Upper lobe of left lung (tissue), 6 donors: ENCODE data around the gene LEMD2. TPM values are rescaled to one million over a fixed set of nuclear protein-coding genes. Genes with fewer than 3 reads are reported as not detected.

Experiments
- ATAC-seq, 2 donors: fragments of 200-7000 bp; cut with Tn5 transposase; one replicate each; pipeline ENCODE4 v1.9.1; 2022; ENCODE audit warnings: mild to moderate bottlenecking in 2 of 2, moderate library complexity in 2 of 2; ENCODE audit not compliant: low FRiP score in 2 of 2
- DNase-seq, 2 donors: peaks; one replicate each; pipeline ENCODE4 v3.0.0-alpha.2; 2019 to 2020
- H3K27ac ChIP-seq, 4 donors: fragments of 200-600 bp; sonication (generic); one replicate each; pipeline ENCODE4 v1.5.1; 2016 to 2019
- H3K27me3 ChIP-seq, 4 donors: fragments of 200-600 bp; sonication (generic); one replicate each; pipeline ENCODE4 v1.5.1; 2017 to 2019
- H3K36me3 ChIP-seq, 4 donors: fragments of 200-600 bp; sonication (generic); one replicate each; pipeline ENCODE4 v1.5.1; 2016 to 2019
- H3K4me1 ChIP-seq, 4 donors: fragments of 200-600 bp; sonication (generic); one replicate each; pipeline ENCODE4 v1.5.1; 2018 to 2019
- H3K4me3 ChIP-seq, 4 donors: fragments of 200-600 bp; sonication (generic); one replicate each; pipeline ENCODE4 v1.5.1; 2017 to 2019; ENCODE audit warnings: mild to moderate bottlenecking in 2 of 4, moderate library complexity in 1 of 4
- H3K9me3 ChIP-seq, 4 donors: fragments of 200-600 bp; sonication (generic); one replicate each; pipeline ENCODE4 v1.5.1; 2018 to 2019
- CTCF ChIP-seq, 6 experiments: fragments of 450-650 bp in 4 of 6; fragments of 200-600 bp in 2 of 6; sonication (generic) in 2 of 6; IDR thresholded peaks; one replicate each; pipeline ENCODE4 v1.5.1; 2016 to 2019; ENCODE audit warnings: antibody characterized with exemption in 6 of 6
- EP300 ChIP-seq, 4 donors: sonication (generic); formaldehyde crosslinking; IDR thresholded peaks; one replicate each; pipeline ENCODE4 v1.5.1; 2017; ENCODE audit warnings: antibody characterized with exemption in 4 of 4, control low read depth in 2 of 4
- POLR2A ChIP-seq, 4 donors: fragments of 450-650 bp; IDR thresholded peaks; one replicate each; pipeline ENCODE4 v1.5.1; 2016 to 2017; ENCODE audit warnings: antibody characterized with exemption in 4 of 4, mild to moderate bottlenecking in 2 of 4
- POLR2AphosphoS5 ChIP-seq, 2 donors: sonication (generic); formaldehyde crosslinking; IDR thresholded peaks; one replicate each; pipeline ENCODE4 v1.5.1; 2017; ENCODE audit warnings: antibody characterized with exemption in 2 of 2
- WGBS, 2 donors: methylation state at CpG; one replicate each; pipeline ENCODE4 v1.1.5; 2017 to 2018; 5-methylcytosine and 5-hydroxymethylcytosine counted together
- total RNA-seq, 6 donors: library from RNA; depleted of rRNA in 4 of 6; stranded (reverse); fragments of >200 nt in 4 of 6; gene quantifications; one replicate each; pipeline versions ENCODE4 v1.1.0 to v1.2.1, GENCODE V29; 2016 to 2021
- donor health status: DM: no; HTN: no; CAD: no; lungs with moderate emphysema.
- donor health status: DM: no; HTN: yes; CAD: no; lungs with severe emphysema.

The LEMD2 gene
- total RNA-seq, 6 donors from 2014 or later: 51.1 to 118 (median 66.2) TPM

DNA sequence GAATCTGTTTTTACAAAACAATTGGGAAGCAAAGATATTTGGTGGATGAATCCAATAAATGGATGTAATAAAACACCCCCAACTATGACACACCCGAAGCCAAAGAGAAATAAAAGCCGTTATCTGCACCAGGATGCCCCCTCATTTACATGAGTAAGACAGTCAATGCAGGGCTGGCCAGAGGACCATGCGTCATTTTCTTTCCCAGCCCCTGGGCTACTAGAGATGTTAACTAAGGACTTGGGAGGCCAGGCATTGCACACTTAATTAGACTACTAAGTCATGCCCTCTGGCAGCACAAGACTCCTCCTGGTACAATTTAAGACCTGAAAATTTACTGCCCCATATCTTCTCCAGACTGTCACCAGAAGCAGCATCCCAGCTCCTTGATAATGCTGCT, 3.2 kb downstream of the LEMD2 start:
- TF ChIP-seq EP300 (IDR thresholded peaks at IDR 0.05): no peak
- DNase-seq (no peak), ATAC-seq (no peak)
- Histone ChIP-seq H3K4me3 (no peak overlapping the region), H3K9me3 (no peaks in the 10 kb centered on the region), H3K27me3 (no peaks in the 10 kb centered on the region), H3K36me3 (peaks cover 18 to 56% (median 41%) of the 10 kb centered on the region in 4 donors), H3K27ac (peak overlapping the region in 2 of 4 donors; percentile 97 to 98), H3K4me1 (peaks cover 33 to 54% (median 47%) of the 10 kb centered on the region in 4 donors)
- WGBS, 2 donors: 61 to 77% methylated on average over 2 to 3 of the region's 3 CpGs

- H3K27ac ChIP-seq: peak overlapping the region in 1 of 4 donors; percentile 64
- no peak for ATAC-seq
These were observed 4.1 kb downstream of the LEMD2 start for GRCh38 chr6:33784787-33785186.

GRCh38 chr6:33783781-33784520, 5.0 kb downstream of the LEMD2 start:
- 89 to 93% methylated on average over 8 to 10 of the region's 10 CpGs for WGBS, 2 donors
- no peak overlapping the region for H3K4me3 ChIP-seq
- peaks cover 33 to 74% (median 60%) of the 10 kb centered on the region in 4 donors for H3K36me3 ChIP-seq
- no peaks in the 10 kb centered on the region for H3K9me3 ChIP-seq
- no peaks in the 10 kb centered on the region for H3K27me3 ChIP-seq
- DNase-seq (no peak), ATAC-seq (no peak)
- H3K27ac ChIP-seq: no peak overlapping the region
- no peak for TF ChIP-seq POLR2A (IDR thresholded peaks at IDR 0.05)
- no peak for TF ChIP-seq POLR2AphosphoS5 (IDR thresholded peaks at IDR 0.05)
- no peak for TF ChIP-seq CTCF (IDR thresholded peaks at IDR 0.05)
- TF ChIP-seq EP300 (IDR thresholded peaks at IDR 0.05): no peak
- H3K4me1 ChIP-seq: peaks cover 33 to 52% (median 44%) of the 10 kb centered on the region in 4 donors

More at GRCh38 chr6:33784787-33785186, 4.1 kb downstream of the LEMD2 start:
- no peak overlapping the region for H3K4me3 ChIP-seq
- peaks cover 33 to 56% (median 47%) of the 10 kb centered on the region in 4 donors for H3K4me1 ChIP-seq
- DNase-seq: no peak
- no peaks in the 10 kb centered on the region for H3K27me3 ChIP-seq
- WGBS, 2 donors: 83 to 88% methylated on average over 13 of the region's 13 CpGs
- TF ChIP-seq POLR2AphosphoS5 (IDR thresholded peaks at IDR 0.05) (no peak), CTCF (IDR thresholded peaks at IDR 0.05) (no peak), POLR2A (IDR thresholded peaks at IDR 0.05) (no peak), EP300 (IDR thresholded peaks at IDR 0.05) (no peak)
- peaks cover 24 to 65% (median 51%) of the 10 kb centered on the region in 4 donors for H3K36me3 ChIP-seq
- H3K9me3 ChIP-seq: no peaks in the 10 kb centered on the region

DNA sequence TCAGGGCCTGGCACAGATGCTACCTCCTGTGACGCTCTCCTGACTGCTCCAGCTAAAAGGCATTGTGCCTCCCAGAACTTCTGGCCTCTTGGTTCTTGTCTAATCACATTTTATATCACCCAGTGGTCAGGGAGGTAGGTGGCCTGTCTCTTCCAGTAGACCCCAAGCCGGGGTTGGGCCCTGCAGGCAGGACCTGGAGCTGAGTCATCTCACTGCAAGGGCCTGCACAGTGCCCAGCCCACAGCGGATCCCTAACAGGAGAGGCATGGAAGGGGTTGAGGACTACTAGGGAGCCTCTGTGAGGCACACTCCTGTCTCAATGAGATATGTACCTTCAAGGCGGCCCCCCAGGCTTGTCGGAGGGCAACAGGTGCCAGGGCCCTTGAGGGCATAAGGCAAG, 6.4 kb downstream of the LEMD2 start:
- ATAC-seq (no peak), DNase-seq (no peak)
- no peak overlapping the region for H3K4me3 ChIP-seq
- peaks cover 46 to 88% (median 74%) of the 10 kb centered on the region in 4 donors for H3K36me3 ChIP-seq
- no peaks in the 10 kb centered on the region for H3K27me3 ChIP-seq
- no peaks in the 10 kb centered on the region for H3K9me3 ChIP-seq
- 100% methylated on average over 4 to 5 of the region's 5 CpGs for WGBS, 2 donors
- peaks cover 30 to 48% (median 37%) of the 10 kb centered on the region in 4 donors for H3K4me1 ChIP-seq
- TF ChIP-seq EP300 (IDR thresholded peaks at IDR 0.05) (no peak), POLR2A (IDR thresholded peaks at IDR 0.05) (no peak), POLR2AphosphoS5 (IDR thresholded peaks at IDR 0.05) (no peak), CTCF (IDR thresholded peaks at IDR 0.05) (no peak)
- peak overlapping the region in 1 of 4 donors; percentile 57 for H3K27ac ChIP-seq

DNA sequence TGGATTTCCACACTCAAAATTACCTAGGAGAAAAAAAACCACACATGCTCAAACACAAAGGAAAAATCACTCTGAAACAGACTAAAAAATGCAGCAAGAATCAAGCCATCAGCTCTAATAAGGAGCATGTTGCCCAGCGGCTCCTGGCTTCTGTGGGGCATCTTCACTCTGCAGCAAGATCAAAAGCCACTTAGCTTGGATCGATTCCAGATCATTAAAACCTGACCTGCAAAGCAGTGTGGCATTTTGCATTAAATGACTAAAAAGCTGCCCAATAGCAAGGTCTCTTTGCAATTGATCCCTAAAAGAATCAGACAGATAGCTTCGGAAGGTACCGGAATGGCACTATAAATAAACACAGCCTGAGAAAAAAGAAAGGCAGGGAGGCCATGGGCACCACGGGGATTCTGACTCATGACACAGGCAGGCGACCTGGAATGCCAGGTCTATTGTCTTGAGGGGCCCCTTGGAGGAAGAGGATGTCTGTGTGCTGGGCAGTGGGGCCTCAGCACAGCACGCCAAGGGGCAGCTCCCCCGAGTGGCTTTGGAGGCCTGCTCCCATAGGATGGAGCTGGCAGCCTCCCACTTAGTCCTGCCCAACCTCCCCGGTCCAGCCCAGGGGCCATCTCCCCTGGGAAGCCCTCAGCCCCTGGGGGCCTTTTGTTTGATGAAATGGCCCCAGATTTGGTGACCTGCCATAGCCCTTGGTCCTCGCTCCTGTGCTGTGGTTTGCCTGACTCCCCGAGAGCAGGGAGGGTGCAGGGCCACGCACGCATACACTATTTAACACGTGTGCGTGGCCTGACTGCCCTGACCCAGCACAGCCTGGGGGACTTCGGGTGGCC, 7.6 kb downstream of the LEMD2 start:
- WGBS, 2 donors: 83% methylated on average over 9 to 16 of the region's 16 CpGs
- H3K36me3 ChIP-seq: peaks cover 58 to 93% (median 86%) of the 10 kb centered on the region in 4 donors
- TF ChIP-seq EP300 (IDR thresholded peaks at IDR 0.05) (no peak), CTCF (IDR thresholded peaks at IDR 0.05) (no peak), POLR2AphosphoS5 (IDR thresholded peaks at IDR 0.05) (no peak), POLR2A (IDR thresholded peaks at IDR 0.05) (no peak)
- H3K4me1 ChIP-seq: peaks cover 18 to 36% (median 25%) of the 10 kb centered on the region in 4 donors
- no peaks in the 10 kb centered on the region for H3K9me3 ChIP-seq
- no peak overlapping the region for H3K4me3 ChIP-seq
- ATAC-seq (peak in 1 of 2 donors; percentile 31), DNase-seq (no peak)
- H3K27ac ChIP-seq: peak overlapping the region in 2 of 4 donors; percentile 24 to 57
- H3K27me3 ChIP-seq: no peaks in the 10 kb centered on the region
